ENCODE results near the gene EPYC. TPM values are rescaled to one million over a fixed set of nuclear protein-coding genes. Genes with fewer than 3 reads are reported as not detected.
A peak's percentile ranks its signal among the peaks of the same experiment; 100 is the strongest.
"Not testable (repeated sequence)": the region's sequence is repeated elsewhere in the genome, so short reads cannot be mapped to it uniquely, and the experiment has no call there.

Gene EPYC
- total RNA-seq, 1 donor from 2014 or later: not detected

DNA sequence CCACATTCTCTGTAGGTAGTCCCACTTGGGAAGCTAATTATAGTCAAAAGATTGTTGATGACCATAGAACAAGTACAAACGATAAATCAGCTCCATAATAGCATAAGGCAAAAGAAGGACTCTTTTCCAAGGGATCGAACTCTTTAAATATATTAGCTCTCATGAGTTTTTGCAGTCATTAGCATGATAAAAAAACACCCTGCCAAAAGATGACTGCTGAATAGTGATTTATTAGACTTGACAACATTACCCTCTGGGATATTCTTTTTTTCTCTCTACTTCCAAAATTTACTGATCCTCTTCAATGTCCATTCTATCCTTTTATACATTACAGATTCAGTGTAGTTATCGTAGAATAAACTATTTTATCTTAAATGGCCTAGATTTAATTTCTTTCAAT is 14.2 kb downstream of the EPYC start:
- no peak overlapping the region for H3K27ac Mint-ChIP-seq (ENCODE audit: unreplicated experiment)
- no peaks in the 10 kb centered on the region for H3K27me3 Mint-ChIP-seq (ENCODE audit: low read depth)
- DNase-seq (ENCODE audit: low read depth, low spot score): no peak
- peaks cover 5% of the 10 kb centered on the region for H3K4me1 Mint-ChIP-seq
- peaks cover 7% of the 10 kb centered on the region for H3K36me3 Mint-ChIP-seq (ENCODE audit: low read depth)
- no peak overlapping the region for H3K4me3 Mint-ChIP-seq
- peaks cover 9% of the 10 kb centered on the region for H3K9me3 Mint-ChIP-seq
- TF ChIP-seq, protein P1, sequence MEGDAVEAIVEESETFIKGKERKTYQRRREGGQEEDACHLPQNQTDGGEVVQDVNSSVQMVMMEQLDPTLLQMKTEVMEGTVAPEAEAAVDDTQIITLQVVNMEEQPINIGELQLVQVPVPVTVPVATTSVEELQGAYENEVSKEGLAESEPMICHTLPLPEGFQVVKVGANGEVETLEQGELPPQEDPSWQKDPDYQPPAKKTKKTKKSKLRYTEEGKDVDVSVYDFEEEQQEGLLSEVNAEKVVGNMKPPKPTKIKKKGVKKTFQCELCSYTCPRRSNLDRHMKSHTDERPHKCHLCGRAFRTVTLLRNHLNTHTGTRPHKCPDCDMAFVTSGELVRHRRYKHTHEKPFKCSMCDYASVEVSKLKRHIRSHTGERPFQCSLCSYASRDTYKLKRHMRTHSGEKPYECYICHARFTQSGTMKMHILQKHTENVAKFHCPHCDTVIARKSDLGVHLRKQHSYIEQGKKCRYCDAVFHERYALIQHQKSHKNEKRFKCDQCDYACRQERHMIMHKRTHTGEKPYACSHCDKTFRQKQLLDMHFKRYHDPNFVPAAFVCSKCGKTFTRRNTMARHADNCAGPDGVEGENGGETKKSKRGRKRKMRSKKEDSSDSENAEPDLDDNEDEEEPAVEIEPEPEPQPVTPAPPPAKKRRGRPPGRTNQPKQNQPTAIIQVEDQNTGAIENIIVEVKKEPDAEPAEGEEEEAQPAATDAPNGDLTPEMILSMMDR (conservative IDR thresholded peaks at IDR 0.05): no peak

- H3K36me3 Mint-ChIP-seq (ENCODE audit: low read depth): peaks cover 7% of the 10 kb centered on the region
- no peaks in the 10 kb centered on the region for H3K4me1 Mint-ChIP-seq
- H3K27ac Mint-ChIP-seq (ENCODE audit: unreplicated experiment): no peak overlapping the region
- H3K27me3 Mint-ChIP-seq (ENCODE audit: low read depth): no peaks in the 10 kb centered on the region
- no peak for DNase-seq (ENCODE audit: low read depth, low spot score)
- TF ChIP-seq, protein P1 (conservative IDR thresholded peaks at IDR 0.05): no peak
- H3K9me3 Mint-ChIP-seq: peaks cover 12% of the 10 kb centered on the region
- H3K4me3 Mint-ChIP-seq: no peak overlapping the region
These were observed 15.1 kb downstream of the EPYC start for GRCh38 chr12:90989686-90990111.

- H3K27me3 Mint-ChIP-seq (ENCODE audit: low read depth): no peaks in the 10 kb centered on the region
- H3K36me3 Mint-ChIP-seq (ENCODE audit: low read depth): peaks cover 7% of the 10 kb centered on the region
- TF ChIP-seq, protein P1 (conservative IDR thresholded peaks at IDR 0.05): peak; percentile 45
- no peak overlapping the region for H3K4me3 Mint-ChIP-seq
- no peak overlapping the region for H3K27ac Mint-ChIP-seq (ENCODE audit: unreplicated experiment)
- H3K4me1 Mint-ChIP-seq: no peaks in the 10 kb centered on the region
- H3K9me3 Mint-ChIP-seq: peaks cover 12% of the 10 kb centered on the region
- no peak for DNase-seq (ENCODE audit: low read depth, low spot score)
These were observed 17.3 kb downstream of the EPYC start for GRCh38 chr12:90987520-90987919.

DNA sequence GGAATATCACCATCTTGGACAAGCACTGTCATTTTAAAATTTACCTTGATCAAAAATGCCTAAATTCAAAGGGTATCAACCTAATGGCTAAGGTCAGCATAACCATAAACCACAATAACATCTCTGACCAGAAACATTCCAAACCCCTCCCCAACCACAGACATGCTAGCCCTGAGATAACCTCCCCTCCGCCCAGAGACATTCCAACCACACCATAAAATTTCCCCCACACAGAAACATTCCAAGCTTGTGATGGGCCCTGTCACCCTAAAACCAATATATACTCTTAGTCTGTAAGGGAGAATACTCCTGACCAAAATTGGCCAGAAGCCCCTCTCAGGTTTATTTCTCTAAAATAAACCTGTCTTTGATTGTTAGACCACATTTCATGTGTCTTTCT is 17.7 kb downstream of the EPYC start:
- peaks cover 7% of the 10 kb centered on the region for H3K36me3 Mint-ChIP-seq (ENCODE audit: low read depth)
- H3K9me3 Mint-ChIP-seq: peaks cover 12% of the 10 kb centered on the region
- TF ChIP-seq, protein P1 (conservative IDR thresholded peaks at IDR 0.05): no peak
- no peak overlapping the region for H3K4me3 Mint-ChIP-seq
- no peak overlapping the region for H3K27ac Mint-ChIP-seq (ENCODE audit: unreplicated experiment)
- no peaks in the 10 kb centered on the region for H3K4me1 Mint-ChIP-seq
- no peak for DNase-seq (ENCODE audit: low read depth, low spot score)
- H3K27me3 Mint-ChIP-seq (ENCODE audit: low read depth): no peaks in the 10 kb centered on the region

GRCh38 chr12:90985331-90985730 is 19.4 kb downstream of the EPYC start:
- not testable (repeated sequence) for H3K27ac Mint-ChIP-seq (ENCODE audit: unreplicated experiment); H3K36me3 Mint-ChIP-seq (ENCODE audit: low read depth); H3K9me3 Mint-ChIP-seq; H3K27me3 Mint-ChIP-seq (ENCODE audit: low read depth); H3K4me1 Mint-ChIP-seq; H3K4me3 Mint-ChIP-seq; DNase-seq (ENCODE audit: low read depth, low spot score)

DNA sequence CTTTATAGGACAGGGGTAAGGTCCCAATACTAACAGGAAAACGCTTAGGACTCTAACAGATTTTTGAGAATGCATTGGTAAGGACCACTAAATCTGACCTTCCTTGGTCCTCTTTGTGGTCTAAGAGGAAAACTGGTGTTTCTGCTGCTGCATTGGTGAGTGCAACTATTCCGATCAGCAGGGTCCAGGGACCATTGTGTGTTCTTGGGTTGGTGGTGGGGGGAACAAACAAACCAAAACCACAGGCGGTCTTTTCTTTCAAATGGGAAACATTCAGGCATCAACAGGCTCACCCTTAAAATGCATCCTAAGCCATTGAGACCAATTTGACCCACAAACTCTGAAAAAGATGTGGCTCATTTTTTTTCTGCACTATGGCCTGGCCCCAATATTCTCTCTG is 20.7 kb downstream of the EPYC start:
- DNase-seq (ENCODE audit: low read depth, low spot score): no peak
- TF ChIP-seq, protein P1 (conservative IDR thresholded peaks at IDR 0.05): no peak
- H3K36me3 Mint-ChIP-seq (ENCODE audit: low read depth): peaks cover 3% of the 10 kb centered on the region
- no peaks in the 10 kb centered on the region for H3K4me1 Mint-ChIP-seq
- peaks cover 3% of the 10 kb centered on the region for H3K9me3 Mint-ChIP-seq
- no peaks in the 10 kb centered on the region for H3K27me3 Mint-ChIP-seq (ENCODE audit: low read depth)
- H3K4me3 Mint-ChIP-seq: no peak overlapping the region
- no peak overlapping the region for H3K27ac Mint-ChIP-seq (ENCODE audit: unreplicated experiment)
